Spleen (tissue), 11 donors: ENCODE measurements around the gene PLA2G2A. TPM values are rescaled to one million over a fixed set of nuclear protein-coding genes. Genes with fewer than 3 reads are reported as not detected.

Source experiments
- DNase-seq: peaks from one replicate; pipeline ENCODE4 v3.0.0-alpha.2; 2020
- H3K27ac ChIP-seq, 8 donors: fragments of 200-600 bp; sonication (generic) in 7 of 8; 1 replicate in 4 of 8; 2 replicates in 4 of 8; pipeline versions ENCODE4 v1.5.0 to v1.8.0; 2016 to 2021; ENCODE audit warnings: inconsistent platforms in 4 of 8, mild to moderate bottlenecking in 4 of 8, moderate library complexity in 1 of 8
- H3K27me3 ChIP-seq, 7 donors: fragments of 200-600 bp; sonication (generic) in 6 of 7; replicated peaks in 1 of 7; 1 replicate in 4 of 7; 2 replicates in 3 of 7; pipeline versions ENCODE4 v1.5.0 to v1.8.0; 2016 to 2021; ENCODE audit warnings: inconsistent platforms in 3 of 7, mild to moderate bottlenecking in 1 of 7
- H3K36me3 ChIP-seq, 6 donors: fragments of 200-600 bp; sonication (generic) in 5 of 6; 1 replicate in 4 of 6; 2 replicates in 2 of 6; pipeline versions ENCODE4 v1.5.0 to v1.8.0; 2016 to 2021; ENCODE audit warnings: inconsistent platforms in 2 of 6
- H3K4me1 ChIP-seq, 6 donors: fragments of 200-600 bp; sonication (generic) in 5 of 6; 1 replicate in 3 of 6; 2 replicates in 3 of 6; pipeline versions ENCODE4 v1.5.0 to v1.8.0; 2016 to 2021; ENCODE audit warnings: inconsistent platforms in 3 of 6
- H3K4me3 ChIP-seq, 8 donors: fragments of 200-600 bp; sonication (generic) in 7 of 8; 1 replicate in 4 of 8; 2 replicates in 4 of 8; pipeline versions ENCODE4 v1.5.0 to v1.8.0; 2016 to 2021; ENCODE audit warnings: inconsistent platforms in 4 of 8, mild to moderate bottlenecking in 4 of 8, moderate library complexity in 2 of 8
- H3K9me3 ChIP-seq, 8 donors: fragments of 200-600 bp; sonication (generic) in 7 of 8; 1 replicate in 4 of 8; 2 replicates in 4 of 8; pipeline versions ENCODE4 v1.5.0 to v1.8.0; 2016 to 2021; ENCODE audit warnings: inconsistent platforms in 4 of 8
- POLR2A ChIP-seq, 3 donors: fragments of 450-650 bp; IDR thresholded peaks; one replicate each; pipeline ENCODE4 v1.5.1; 2017; ENCODE audit warnings: antibody characterized with exemption in 3 of 3, mild to moderate bottlenecking in 1 of 3
- POLR2AphosphoS5 ChIP-seq, 3 donors: sonication (generic); formaldehyde crosslinking; IDR thresholded peaks; one replicate each; pipeline ENCODE4 v1.5.1; 2017; ENCODE audit warnings: antibody characterized with exemption in 3 of 3
- WGBS, 5 donors: extraction: QIAGEN DNeasy Blood & Tissue Kit in 3 of 5; methylation state at CpG; one replicate each; pipeline versions ENCODE4 v1.1.5 to v1.1.7; 2013 to 2018; 5-methylcytosine and 5-hydroxymethylcytosine counted together
- intact Hi-C: fragments of 100-400 bp; cut with DNase I; formaldehyde crosslinking; loops from one replicate; pipeline ENCODE4 v1.15.0; 2023; ENCODE audit warnings: low total_unique reads
- polyA plus RNA-seq, 3 donors: library from polyadenylated mRNA; stranded (reverse); fragments of 200-250 nt; gene quantifications; one replicate each; pipeline ENCODE4 v1.2.1, GENCODE V29; 2013
- total RNA-seq, 7 donors: library from RNA; depleted of rRNA in 3 of 7; stranded (reverse); fragments of >200 nt in 3 of 7; fragmentation: NEBNext Ultra II Directional in 4 of 7; extraction: Animal tissue kit (Norgen Biotek cat#: 25700) in 4 of 7; gene quantifications; one replicate each; pipeline versions ENCODE4 v1.1.0 to v1.2.1, GENCODE V29; 2016 to 2021
- TF ChIP-seq, protein P1 (sequence below), 11 experiments: fragments of 200-600 bp in 7 of 11; fragments of 450-650 bp in 4 of 11; sonication (generic) in 4 of 11; IDR thresholded peaks in 8 of 11; conservative IDR thresholded peaks in 3 of 11; 1 replicate in 7 of 11; 2 replicates in 4 of 11; pipeline versions ENCODE4 v1.4.0 to v1.8.0; 2016 to 2021; ENCODE audit warnings: antibody characterized with exemption in 11 of 11, inconsistent platforms in 4 of 11, mild to moderate bottlenecking in 1 of 11
- donor health status: healthy with polysubstance abuse.
- donor health status: DM: no; HTN: no; CAD: no; lungs with moderate emphysema.
- donor health status: DM: no; HTN: no; CAD: no.
- donor health status: Bipolar disorder and iron deficiency.
- donor health status: healthy.
- donor health status: DM: no; HTN: no; CAD: no.
- donor health status: DM: yes; HTN: yes; CAD: no.

The PLA2G2A gene
- total and polyA plus RNA-seq, 10 donors = 0.26 to 17.8 (median 1.9) TPM; not detected in 5

- intact Hi-C loops = no loop called here
- H3K27ac ChIP-seq = no peak overlapping the region
- H3K27me3 ChIP-seq = peaks cover 0 to 27% (median 0%) of the 10 kb centered on the region in 7 donors
- WGBS, 5 donors = 55 to 71% (median 65%) methylated on average over 6 of the region's 6 CpGs
- H3K9me3 ChIP-seq = no peaks in the 10 kb centered on the region
- H3K4me3 ChIP-seq = no peak overlapping the region
- H3K36me3 ChIP-seq = no peaks in the 10 kb centered on the region
- no peaks in the 10 kb centered on the region for H3K4me1 ChIP-seq
- TF ChIP-seq, protein P1, sequence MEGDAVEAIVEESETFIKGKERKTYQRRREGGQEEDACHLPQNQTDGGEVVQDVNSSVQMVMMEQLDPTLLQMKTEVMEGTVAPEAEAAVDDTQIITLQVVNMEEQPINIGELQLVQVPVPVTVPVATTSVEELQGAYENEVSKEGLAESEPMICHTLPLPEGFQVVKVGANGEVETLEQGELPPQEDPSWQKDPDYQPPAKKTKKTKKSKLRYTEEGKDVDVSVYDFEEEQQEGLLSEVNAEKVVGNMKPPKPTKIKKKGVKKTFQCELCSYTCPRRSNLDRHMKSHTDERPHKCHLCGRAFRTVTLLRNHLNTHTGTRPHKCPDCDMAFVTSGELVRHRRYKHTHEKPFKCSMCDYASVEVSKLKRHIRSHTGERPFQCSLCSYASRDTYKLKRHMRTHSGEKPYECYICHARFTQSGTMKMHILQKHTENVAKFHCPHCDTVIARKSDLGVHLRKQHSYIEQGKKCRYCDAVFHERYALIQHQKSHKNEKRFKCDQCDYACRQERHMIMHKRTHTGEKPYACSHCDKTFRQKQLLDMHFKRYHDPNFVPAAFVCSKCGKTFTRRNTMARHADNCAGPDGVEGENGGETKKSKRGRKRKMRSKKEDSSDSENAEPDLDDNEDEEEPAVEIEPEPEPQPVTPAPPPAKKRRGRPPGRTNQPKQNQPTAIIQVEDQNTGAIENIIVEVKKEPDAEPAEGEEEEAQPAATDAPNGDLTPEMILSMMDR (IDR thresholded peaks at IDR 0.05 in 8 of 11, conservative IDR thresholded peaks at IDR 0.05 in 3 of 11) = no peak
- TF ChIP-seq POLR2A (IDR thresholded peaks at IDR 0.05) = no peak
- no peak for TF ChIP-seq POLR2AphosphoS5 (IDR thresholded peaks at IDR 0.05)
- DNase-seq = no peak
These were observed 33.1 kb downstream of the PLA2G2A start for GRCh38 chr1:19946331-19946751.

DNA sequence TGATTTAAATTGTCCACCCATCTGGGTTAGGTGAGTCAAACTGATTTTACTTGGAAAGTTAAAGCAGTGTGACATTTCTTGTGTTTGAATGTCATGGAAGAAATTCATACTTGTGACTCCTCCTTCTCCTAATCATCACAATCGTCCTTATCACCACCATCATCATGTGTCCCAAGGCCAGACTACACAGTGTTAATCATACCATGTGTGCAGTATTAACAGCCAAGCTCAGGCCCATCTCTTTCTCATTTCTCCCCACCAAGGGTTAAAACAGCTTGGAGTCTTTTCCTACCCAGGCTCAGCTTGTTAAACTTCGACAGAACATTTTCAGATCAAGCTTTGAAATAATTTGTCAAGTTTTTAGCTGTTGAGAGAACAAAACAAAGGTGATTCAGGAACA lies 33.5 kb downstream of the PLA2G2A start:
- H3K27me3 ChIP-seq = peaks cover 0 to 24% (median 0%) of the 10 kb centered on the region in 7 donors
- DNase-seq = no peak
- WGBS, 5 donors = 31 to 50% (median 39%) methylated on average over 2 of the region's 2 CpGs
- no peaks in the 10 kb centered on the region for H3K9me3 ChIP-seq
- no peaks in the 10 kb centered on the region for H3K4me1 ChIP-seq
- intact Hi-C loops = no loop called here
- TF ChIP-seq POLR2A (IDR thresholded peaks at IDR 0.05) (no peak), POLR2AphosphoS5 (IDR thresholded peaks at IDR 0.05) (no peak)
- TF ChIP-seq, protein P1 (IDR thresholded peaks at IDR 0.05 in 8 of 11, conservative IDR thresholded peaks at IDR 0.05 in 3 of 11) = no peak
- no peak overlapping the region for H3K4me3 ChIP-seq
- no peak overlapping the region for H3K27ac ChIP-seq
- no peaks in the 10 kb centered on the region for H3K36me3 ChIP-seq

GRCh38 chr1:19942657-19943056 lies 36.8 kb downstream of the PLA2G2A start:
- 91 to 98% (median 95%) methylated on average over 2 of the region's 2 CpGs for WGBS, 5 donors
- TF ChIP-seq POLR2A (IDR thresholded peaks at IDR 0.05) (no peak), POLR2AphosphoS5 (IDR thresholded peaks at IDR 0.05) (no peak)
- TF ChIP-seq, protein P1 (IDR thresholded peaks at IDR 0.05 in 8 of 11, conservative IDR thresholded peaks at IDR 0.05 in 3 of 11) = no peak
- Histone ChIP-seq H3K4me3 (no peak overlapping the region), H3K27me3 (peaks cover 0 to 5% (median 0%) of the 10 kb centered on the region in 7 donors), H3K9me3 (no peaks in the 10 kb centered on the region), H3K27ac (no peak overlapping the region), H3K4me1 (no peaks in the 10 kb centered on the region), H3K36me3 (no peaks in the 10 kb centered on the region)
- DNase-seq = no peak
- intact Hi-C loops = no loop called here

DNA sequence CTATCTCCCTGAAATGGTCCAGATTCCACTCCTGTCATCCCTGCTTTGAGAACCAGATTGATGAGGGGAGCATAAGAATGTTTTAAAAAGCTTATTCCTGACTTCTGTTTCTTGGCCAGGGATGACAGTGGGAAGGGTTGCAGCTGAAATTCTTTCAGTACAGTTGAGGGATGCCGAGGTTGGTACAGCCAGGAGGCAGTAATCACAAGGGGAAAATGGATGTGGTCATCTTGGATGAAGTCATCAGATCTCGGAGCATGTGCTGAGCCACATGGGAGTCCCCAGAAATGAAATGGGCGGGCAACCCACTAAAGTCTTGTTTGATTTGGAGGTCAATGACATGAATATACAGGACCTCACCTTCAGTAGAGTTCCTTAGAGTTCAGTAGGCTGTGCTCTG lies 37.3 kb downstream of the PLA2G2A start:
- no peak overlapping the region for H3K27ac ChIP-seq
- H3K4me1 ChIP-seq = no peaks in the 10 kb centered on the region
- H3K4me3 ChIP-seq = no peak overlapping the region
- TF ChIP-seq POLR2AphosphoS5 (IDR thresholded peaks at IDR 0.05) = no peak
- TF ChIP-seq, protein P1 (IDR thresholded peaks at IDR 0.05 in 8 of 11, conservative IDR thresholded peaks at IDR 0.05 in 3 of 11) = no peak
- no peak for TF ChIP-seq POLR2A (IDR thresholded peaks at IDR 0.05)
- intact Hi-C loops = no loop called here
- H3K9me3 ChIP-seq = no peaks in the 10 kb centered on the region
- H3K36me3 ChIP-seq = no peaks in the 10 kb centered on the region
- no peaks in the 10 kb centered on the region for H3K27me3 ChIP-seq
- WGBS, 5 donors = 69 to 84% (median 78%) methylated on average over 3 of the region's 3 CpGs
- DNase-seq = no peak
